NCI-H2196 treated with DMSO at 0.1 percent for 48 hours (cell line): ENCODE measurements around the gene PEX5L.

Source experiments
- DNase-seq: peaks from one replicate; lab custom pipeline; 2025; ENCODE audit not compliant: unreplicated experiment; lab: John Stamatoyannopoulos, UW

The PEX5L gene

GRCh38 chr3:179902061-179902460 lies 134.7 kb downstream of the PEX5L start:
- no peak for DNase-seq

GRCh38 chr3:179898024-179898423 lies 138.7 kb downstream of the PEX5L start:
- DNase-seq, result no peak

- no peak for DNase-seq
Observed at GRCh38 chr3:179897231-179897630, 139.5 kb downstream of the PEX5L start.

- DNase-seq, result no peak
Observed at GRCh38 chr3:179896507-179896906, 140.2 kb downstream of the PEX5L start.

- DNase-seq, result no peak
Observed at GRCh38 chr3:179895330-179895729, 141.4 kb downstream of the PEX5L start.

- no peak for DNase-seq
Observed at GRCh38 chr3:179887295-179887943, 149.3 kb downstream of the PEX5L start.

- DNase-seq, result no peak
Observed at GRCh38 chr3:179885950-179886349, 150.8 kb downstream of the PEX5L start.

- DNase-seq, result no peak
Observed at GRCh38 chr3:179884136-179884535, 152.6 kb downstream of the PEX5L start.

GRCh38 chr3:179882292-179882691 lies 154.4 kb downstream of the PEX5L start:
- peak; percentile 63 for DNase-seq

GRCh38 chr3:179881791-179882190 lies 154.9 kb downstream of the PEX5L start:
- DNase-seq, result no peak

GRCh38 chr3:179880868-179881267 lies 155.9 kb downstream of the PEX5L start:
- no peak for DNase-seq

GRCh38 chr3:179876440-179876839 lies 160.3 kb downstream of the PEX5L start:
- no peak for DNase-seq

- DNase-seq, result no peak
Observed at GRCh38 chr3:179872842-179873241, 163.9 kb downstream of the PEX5L start.

GRCh38 chr3:179871782-179872181 lies 165.0 kb downstream of the PEX5L start:
- DNase-seq, result no peak

- no peak for DNase-seq
Observed at GRCh38 chr3:179868715-179869114, 168.0 kb downstream of the PEX5L start.

- DNase-seq, result no peak
Observed at GRCh38 chr3:179867961-179868360, 168.8 kb downstream of the PEX5L start.

GRCh38 chr3:179865861-179866505 lies 170.8 kb downstream of the PEX5L start:
- DNase-seq, result no peak

- DNase-seq, result no peak
Observed at GRCh38 chr3:179861953-179862352, 174.8 kb downstream of the PEX5L start.

- no peak for DNase-seq
Observed at GRCh38 chr3:179861292-179861691, 175.4 kb downstream of the PEX5L start.

- no peak for DNase-seq
Observed at GRCh38 chr3:179860275-179861107, 176.2 kb downstream of the PEX5L start.

GRCh38 chr3:179853176-179853575 lies 183.6 kb downstream of the PEX5L start:
- no peak for DNase-seq
